HEK293 (cell line): ENCODE results near the gene TTC9B.

Experiments used
- BCL11B ChIP-seq: fragments of 450-650 bp; formaldehyde crosslinking; IDR thresholded peaks from 2 replicates; pipeline ENCODE4 v1.5.1; 2016; ENCODE audit warnings: low read depth, missing biosample characterization, missing genetic modification characterization
- CTCF ChIP-seq: fragments of 450-650 bp; formaldehyde crosslinking; IDR thresholded peaks from 2 replicates; pipeline ENCODE4 v1.5.1; 2016; ENCODE audit warnings: missing biosample characterization, missing genetic modification characterization
- GLI4 ChIP-seq: fragments of 450-650 bp; formaldehyde crosslinking; IDR thresholded peaks from 2 replicates; pipeline ENCODE4 v1.5.1; 2016; ENCODE audit warnings: missing biosample characterization, missing genetic modification characterization
- MZF1 ChIP-seq: fragments of 450-650 bp; formaldehyde crosslinking; IDR thresholded peaks from 2 replicates; pipeline ENCODE4 v1.5.1; 2017; ENCODE audit warnings: missing biosample characterization, missing genetic modification characterization, borderline replicate concordance
- TRIM28 ChIP-seq: IDR thresholded peaks from 2 replicates; pipeline ENCODE4 v1.6.1; 2011; ENCODE audit warnings: low read length, control low read depth, borderline replicate concordance
- YY1 ChIP-seq: fragments of 450-650 bp; formaldehyde crosslinking; IDR thresholded peaks from 2 replicates; pipeline ENCODE4 v1.5.1; 2018; ENCODE audit warnings: missing biosample characterization, missing genetic modification characterization
- ZNF302 ChIP-seq: fragments of 450-650 bp; formaldehyde crosslinking; IDR thresholded peaks from 2 replicates; pipeline ENCODE4 v1.5.1; 2016; ENCODE audit warnings: missing biosample characterization, missing genetic modification characterization, low read depth
- ZNF394 ChIP-seq: fragments of 450-650 bp; formaldehyde crosslinking; IDR thresholded peaks from 2 replicates; pipeline ENCODE4 v1.5.1; 2016; ENCODE audit warnings: missing biosample characterization, missing genetic modification characterization, mild to moderate bottlenecking, moderate library complexity, borderline replicate concordance
- ZNF544 ChIP-seq: fragments of 450-650 bp; formaldehyde crosslinking; IDR thresholded peaks from 2 replicates; pipeline ENCODE4 v1.5.0; 2017; ENCODE audit warnings: missing biosample characterization, missing genetic modification characterization
- TF ChIP-seq, protein P1 (sequence below): fragments of 450-650 bp; formaldehyde crosslinking; IDR thresholded peaks from 2 replicates; pipeline ENCODE4 v1.5.1; 2016; ENCODE audit warnings: missing biosample characterization, missing genetic modification characterization, borderline replicate concordance
- TF ChIP-seq, protein P2 (sequence below): fragments of 450-650 bp; formaldehyde crosslinking; IDR thresholded peaks from 2 replicates; pipeline ENCODE4 v1.5.1; 2017; ENCODE audit warnings: missing biosample characterization, missing genetic modification characterization
- TF ChIP-seq, protein P3 (sequence below): fragments of 450-650 bp; formaldehyde crosslinking; IDR thresholded peaks from 2 replicates; pipeline ENCODE4 v1.5.1; 2016; ENCODE audit warnings: missing biosample characterization, missing genetic modification characterization

- no peak for TF ChIP-seq YY1 (tag by site-specific recombination)
- TF ChIP-seq CTCF (tag by site-specific recombination), result peak; percentile 79; the same call in 1 of the 2 replicates
- TF ChIP-seq TRIM28, result peak; percentile 57; the same call in 1 of the 2 replicates
- TF ChIP-seq, protein P1, sequence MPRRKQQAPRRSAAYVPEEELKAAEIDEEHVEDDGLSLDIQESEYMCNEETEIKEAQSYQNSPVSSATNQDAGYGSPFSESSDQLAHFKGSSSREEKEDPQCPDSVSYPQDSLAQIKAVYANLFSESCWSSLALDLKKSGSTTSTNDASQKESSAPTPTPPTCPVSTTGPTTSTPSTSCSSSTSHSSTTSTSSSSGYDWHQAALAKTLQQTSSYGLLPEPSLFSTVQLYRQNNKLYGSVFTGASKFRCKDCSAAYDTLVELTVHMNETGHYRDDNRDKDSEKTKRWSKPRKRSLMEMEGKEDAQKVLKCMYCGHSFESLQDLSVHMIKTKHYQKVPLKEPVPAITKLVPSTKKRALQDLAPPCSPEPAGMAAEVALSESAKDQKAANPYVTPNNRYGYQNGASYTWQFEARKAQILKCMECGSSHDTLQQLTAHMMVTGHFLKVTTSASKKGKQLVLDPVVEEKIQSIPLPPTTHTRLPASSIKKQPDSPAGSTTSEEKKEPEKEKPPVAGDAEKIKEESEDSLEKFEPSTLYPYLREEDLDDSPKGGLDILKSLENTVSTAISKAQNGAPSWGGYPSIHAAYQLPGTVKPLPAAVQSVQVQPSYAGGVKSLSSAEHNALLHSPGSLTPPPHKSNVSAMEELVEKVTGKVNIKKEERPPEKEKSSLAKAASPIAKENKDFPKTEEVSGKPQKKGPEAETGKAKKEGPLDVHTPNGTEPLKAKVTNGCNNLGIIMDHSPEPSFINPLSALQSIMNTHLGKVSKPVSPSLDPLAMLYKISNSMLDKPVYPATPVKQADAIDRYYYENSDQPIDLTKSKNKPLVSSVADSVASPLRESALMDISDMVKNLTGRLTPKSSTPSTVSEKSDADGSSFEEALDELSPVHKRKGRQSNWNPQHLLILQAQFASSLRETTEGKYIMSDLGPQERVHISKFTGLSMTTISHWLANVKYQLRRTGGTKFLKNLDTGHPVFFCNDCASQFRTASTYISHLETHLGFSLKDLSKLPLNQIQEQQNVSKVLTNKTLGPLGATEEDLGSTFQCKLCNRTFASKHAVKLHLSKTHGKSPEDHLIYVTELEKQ (tag by site-specific recombination), result no peak
- TF ChIP-seq, protein P2, sequence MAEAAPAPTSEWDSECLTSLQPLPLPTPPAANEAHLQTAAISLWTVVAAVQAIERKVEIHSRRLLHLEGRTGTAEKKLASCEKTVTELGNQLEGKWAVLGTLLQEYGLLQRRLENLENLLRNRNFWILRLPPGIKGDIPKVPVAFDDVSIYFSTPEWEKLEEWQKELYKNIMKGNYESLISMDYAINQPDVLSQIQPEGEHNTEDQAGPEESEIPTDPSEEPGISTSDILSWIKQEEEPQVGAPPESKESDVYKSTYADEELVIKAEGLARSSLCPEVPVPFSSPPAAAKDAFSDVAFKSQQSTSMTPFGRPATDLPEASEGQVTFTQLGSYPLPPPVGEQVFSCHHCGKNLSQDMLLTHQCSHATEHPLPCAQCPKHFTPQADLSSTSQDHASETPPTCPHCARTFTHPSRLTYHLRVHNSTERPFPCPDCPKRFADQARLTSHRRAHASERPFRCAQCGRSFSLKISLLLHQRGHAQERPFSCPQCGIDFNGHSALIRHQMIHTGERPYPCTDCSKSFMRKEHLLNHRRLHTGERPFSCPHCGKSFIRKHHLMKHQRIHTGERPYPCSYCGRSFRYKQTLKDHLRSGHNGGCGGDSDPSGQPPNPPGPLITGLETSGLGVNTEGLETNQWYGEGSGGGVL (tag by site-specific recombination), result no peak
- TF ChIP-seq ZNF302, result no peak
- TF ChIP-seq MZF1 (tag by site-specific recombination), result no peak
- TF ChIP-seq GLI4 (tag by site-specific recombination), result no peak
- TF ChIP-seq ZNF544 (tag by site-specific recombination), result no peak
- TF ChIP-seq ZNF394 (tag by site-specific recombination), result no peak
- TF ChIP-seq, protein P3, sequence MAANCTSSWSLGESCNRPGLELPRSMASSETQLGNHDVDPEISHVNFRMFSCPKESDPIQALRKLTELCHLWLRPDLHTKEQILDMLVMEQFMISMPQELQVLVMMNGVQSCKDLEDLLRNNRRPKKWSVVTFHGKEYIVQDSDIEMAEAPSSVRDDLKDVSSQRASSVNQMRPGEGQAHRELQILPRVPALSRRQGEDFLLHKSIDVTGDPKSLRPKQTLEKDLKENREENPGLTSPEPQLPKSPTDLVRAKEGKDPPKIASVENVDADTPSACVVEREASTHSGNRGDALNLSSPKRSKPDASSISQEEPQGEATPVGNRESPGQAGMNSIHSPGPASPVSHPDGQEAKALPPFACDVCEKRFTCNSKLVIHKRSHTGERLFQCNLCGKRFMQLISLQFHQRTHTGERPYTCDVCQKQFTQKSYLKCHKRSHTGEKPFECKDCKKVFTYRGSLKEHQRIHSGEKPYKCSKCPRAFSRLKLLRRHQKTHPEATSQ (tag by site-specific recombination), result no peak
- no peak for TF ChIP-seq BCL11B (tag by site-specific recombination)
Observed at GRCh38 chr19:40192758-40193586, 25.2 kb downstream of the TTC9B start.
